ENCODE results near the gene SLAMF6.
A peak's percentile ranks its signal among the peaks of the same experiment; 100 is the strongest.
"Not testable (repeated sequence)": the region's sequence is repeated elsewhere in the genome, so short reads cannot be mapped to it uniquely, and the experiment has no call there.

Gene SLAMF6

GRCh38 chr1:160560806-160561205 is 37.8 kb upstream of the SLAMF6 start:
- no peak overlapping the region for H3K27ac ChIP-seq (ENCODE audit: low read length)
- H2AFZ ChIP-seq (ENCODE audit: low read length): no peak overlapping the region
- H3K9ac ChIP-seq (ENCODE audit: low read length): no peak overlapping the region
- no peaks in the 10 kb centered on the region for H3K9me2 ChIP-seq (replicated peaks; ENCODE audit: insufficient read depth, low read length)
- no peaks in the 10 kb centered on the region for H4K20me1 ChIP-seq (ENCODE audit: insufficient read depth, low read length)
- H3K4me2 ChIP-seq (ENCODE audit: low read depth, low read length): no peak overlapping the region
- TF ChIP-seq EZH2phosphoT487 (IDR thresholded peaks at IDR 0.05; ENCODE audit: low read length) (no peak), EZH2 (optimal IDR thresholded peaks at IDR 0.05; ENCODE audit: low read depth, low read length) (no peak), CTCF (IDR thresholded peaks at IDR 0.05; ENCODE audit: low read length) (no peak)
- H3K4me1 ChIP-seq (ENCODE audit: low read length): no peaks in the 10 kb centered on the region
- H3K36me3 ChIP-seq (replicated peaks; ENCODE audit: insufficient read depth, low read length): no peaks in the 10 kb centered on the region
- H3K27me3 ChIP-seq (replicated peaks; ENCODE audit: insufficient read depth, low read length): no peaks in the 10 kb centered on the region
- H3K4me3 ChIP-seq (ENCODE audit: low read length): no peak overlapping the region
- no peak for DNase-seq
- H3K79me2 ChIP-seq (ENCODE audit: low read length): no peaks in the 10 kb centered on the region
- H3K9me3 ChIP-seq (replicated peaks; ENCODE audit: insufficient read depth, low read length): no peaks in the 10 kb centered on the region
- no peaks in the 10 kb centered on the region for H3F3A ChIP-seq (ENCODE audit: insufficient read depth, low read length)

GRCh38 chr1:160560045-160560705 is 37.1 kb upstream of the SLAMF6 start:
- H3F3A ChIP-seq (ENCODE audit: insufficient read depth, low read length): no peaks in the 10 kb centered on the region

GRCh38 chr1:160559437-160559836 is 36.4 kb upstream of the SLAMF6 start:
- not testable (repeated sequence) for H3K9ac ChIP-seq (ENCODE audit: low read length); H3K27ac ChIP-seq (ENCODE audit: low read length); H3F3A ChIP-seq (ENCODE audit: insufficient read depth, low read length); H3K4me3 ChIP-seq (ENCODE audit: low read length); H2AFZ ChIP-seq (ENCODE audit: low read length); H3K4me1 ChIP-seq (ENCODE audit: low read length); H3K4me2 ChIP-seq (ENCODE audit: low read depth, low read length); H3K9me2 ChIP-seq (replicated peaks; ENCODE audit: insufficient read depth, low read length); H3K79me2 ChIP-seq (ENCODE audit: low read length); H4K20me1 ChIP-seq (ENCODE audit: insufficient read depth, low read length); H3K27me3 ChIP-seq (replicated peaks; ENCODE audit: insufficient read depth, low read length); H3K36me3 ChIP-seq (replicated peaks; ENCODE audit: insufficient read depth, low read length); H3K9me3 ChIP-seq (replicated peaks; ENCODE audit: insufficient read depth, low read length)
- DNase-seq: peak; percentile 4

More at GRCh38 chr1:160560045-160560705, 37.1 kb upstream of the SLAMF6 start:
- Histone ChIP-seq H3K27ac (ENCODE audit: low read length) (no peak overlapping the region), H3K9ac (ENCODE audit: low read length) (no peak overlapping the region), H3K36me3 (replicated peaks; ENCODE audit: insufficient read depth, low read length) (no peaks in the 10 kb centered on the region), H2AFZ (ENCODE audit: low read length) (no peak overlapping the region), H3K4me1 (ENCODE audit: low read length) (no peaks in the 10 kb centered on the region), H3K79me2 (ENCODE audit: low read length) (no peaks in the 10 kb centered on the region), H4K20me1 (ENCODE audit: insufficient read depth, low read length) (no peaks in the 10 kb centered on the region), H3K9me3 (replicated peaks; ENCODE audit: insufficient read depth, low read length) (no peaks in the 10 kb centered on the region), H3K9me2 (replicated peaks; ENCODE audit: insufficient read depth, low read length) (no peaks in the 10 kb centered on the region), H3K4me2 (ENCODE audit: low read depth, low read length) (no peak overlapping the region), H3K4me3 (ENCODE audit: low read length) (no peak overlapping the region), H3K27me3 (replicated peaks; ENCODE audit: insufficient read depth, low read length) (no peaks in the 10 kb centered on the region)
- DNase-seq: no peak
- TF ChIP-seq EZH2phosphoT487 (IDR thresholded peaks at IDR 0.05; ENCODE audit: low read length): no peak
- no peak for TF ChIP-seq CTCF (IDR thresholded peaks at IDR 0.05; ENCODE audit: low read length)
- no peak for TF ChIP-seq EZH2 (optimal IDR thresholded peaks at IDR 0.05; ENCODE audit: low read depth, low read length)

GRCh38 chr1:160558660-160559380 is 35.8 kb upstream of the SLAMF6 start:
- Histone ChIP-seq H3K27ac (ENCODE audit: low read length) (no peak overlapping the region), H3K9me2 (replicated peaks; ENCODE audit: insufficient read depth, low read length) (no peaks in the 10 kb centered on the region), H2AFZ (ENCODE audit: low read length) (no peak overlapping the region), H3K4me2 (ENCODE audit: low read depth, low read length) (peak overlapping the region; percentile 2; the same call in 1 of the 2 replicates), H4K20me1 (ENCODE audit: insufficient read depth, low read length) (no peaks in the 10 kb centered on the region), H3K36me3 (replicated peaks; ENCODE audit: insufficient read depth, low read length) (no peaks in the 10 kb centered on the region), H3K9me3 (replicated peaks; ENCODE audit: insufficient read depth, low read length) (no peaks in the 10 kb centered on the region), H3K4me3 (ENCODE audit: low read length) (no peak overlapping the region), H3K27me3 (replicated peaks; ENCODE audit: insufficient read depth, low read length) (no peaks in the 10 kb centered on the region), H3K79me2 (ENCODE audit: low read length) (no peaks in the 10 kb centered on the region), H3K9ac (ENCODE audit: low read length) (no peak overlapping the region), H3K4me1 (ENCODE audit: low read length) (no peaks in the 10 kb centered on the region), H3F3A (ENCODE audit: insufficient read depth, low read length) (no peaks in the 10 kb centered on the region)
- TF ChIP-seq CTCF (IDR thresholded peaks at IDR 0.05; ENCODE audit: low read length): no peak
- TF ChIP-seq EZH2 (optimal IDR thresholded peaks at IDR 0.05; ENCODE audit: low read depth, low read length): no peak
- peak; percentile 5 for DNase-seq
